K562 (cell line): ENCODE results near the gene APC2. TPM values are rescaled to one million over a fixed set of nuclear protein-coding genes. Genes with fewer than 3 reads are reported as not detected.

Source experiments
- ATAC-seq: fragments of 200-7000 bp; cut with Tn5 transposase; 3 replicates; pipeline ENCODE4 v1.9.1; 2020; ENCODE audit warnings: moderate library complexity
- BruUV-seq: library from RNA; stranded (reverse); fragments of 400-500 nt; replicated peaks from 2 replicates; lab custom pipeline; 2021; lab: Mats Ljungman, UMichigan
- CTCF ChIA-PET: fragments of 300-600 bp; formaldehyde crosslinking; extraction: SDS; loops from one replicate; lab custom pipeline; 2021; ENCODE audit warnings: low intra/inter-chr PET ratio; lab: Yijun Ruan, JAX
- POLR2A ChIA-PET: fragments of 300-600, 350-650 bp; sonication (Branson Sonifier 250); formaldehyde crosslinking; extraction: SDS; loops from one replicate; lab custom pipeline; 2021; ENCODE audit warnings: antibody characterized with exemption, inconsistent platforms; lab: Yijun Ruan, JAX
- DNase-seq, 4 experiments: peaks; one replicate each; pipeline versions ENCODE4 v3.0.0 to v3.0.0-alpha.2; 2011 to 2018; ENCODE audit warnings: low spot score in 3 of 4, mixed read lengths in 3 of 4; ENCODE audit errors: extremely low read depth in 1 of 4
- FAIRE-seq: peaks from 2 replicates; lab custom pipeline; 2011; peaks lifted over from hg19 to GRCh38; lab: Jason Lieb, UNC
- H2AFZ ChIP-seq: 2 replicates; pipeline ENCODE4 v1.6.0; 2011; ENCODE audit warnings: low read depth, low read length, control low read depth, inconsistent platforms
- H3K27ac ChIP-seq: fragments of 200-600 bp; 3 replicates; pipeline ENCODE4 v1.8.0; 2011; ENCODE audit warnings: low read depth, mild to moderate bottlenecking, control low read depth, inconsistent platforms, low read length, moderate library complexity, mixed read lengths; ENCODE audit errors: extremely low read depth
- H3K27me3 ChIP-seq, 2 experiments: fragments of 300-600 bp in 1 of 2; 2 replicates in 1 of 2; 3 replicates in 1 of 2; pipeline versions ENCODE4 v1.6.0 to v1.8.0; 2011; ENCODE audit warnings: inconsistent platforms in 2 of 2, low read length in 2 of 2, mild to moderate bottlenecking in 1 of 2, mixed read lengths in 1 of 2, moderate library complexity in 1 of 2; ENCODE audit not compliant: control insufficient read depth in 2 of 2, insufficient read depth in 2 of 2
- H3K36me3 ChIP-seq: fragments of 300-600 bp; 3 replicates; pipeline ENCODE4 v1.8.0; 2011; ENCODE audit warnings: mild to moderate bottlenecking, low read length, inconsistent platforms; ENCODE audit not compliant: control insufficient read depth, insufficient read depth
- H3K4me1 ChIP-seq, 2 experiments: fragments of 200-600 bp in 1 of 2; replicated peaks in 1 of 2; 2 replicates in 1 of 2; 3 replicates in 1 of 2; pipeline versions ENCODE4 v1.5.1 to v1.8.0; 2011; ENCODE audit warnings: inconsistent platforms in 2 of 2, low read length in 2 of 2, mild to moderate bottlenecking in 1 of 2, mixed read lengths in 1 of 2, moderate library complexity in 1 of 2; ENCODE audit not compliant: control insufficient read depth in 2 of 2, insufficient read depth in 2 of 2
- H3K4me2 ChIP-seq: 2 replicates; pipeline ENCODE4 v1.6.1; 2011; ENCODE audit warnings: low read length, control low read depth, inconsistent platforms, mixed read lengths; ENCODE audit not compliant: insufficient read depth
- H3K4me3 ChIP-seq: fragments of 200-600 bp; sonication (generic), shearing (Covaris generic); 2 replicates; pipeline ENCODE4 v1.5.1; 2016; ENCODE audit warnings: control low read depth, inconsistent platforms
- H3K79me2 ChIP-seq: fragments of 200-600 bp; 3 replicates; pipeline ENCODE4 v1.8.0; 2011; ENCODE audit warnings: low read length, inconsistent platforms; ENCODE audit not compliant: control insufficient read depth, insufficient read depth
- H3K9ac ChIP-seq, 2 experiments: 2 replicates each; pipeline versions ENCODE4 v1.6.0 to v1.6.1; 2011; ENCODE audit warnings: low read depth in 2 of 2, low read length in 2 of 2, control low read depth in 1 of 2, inconsistent platforms in 1 of 2, mild to moderate bottlenecking in 1 of 2, mixed read lengths in 1 of 2; ENCODE audit not compliant: insufficient read depth in 1 of 2
- H3K9me1 ChIP-seq: one replicate; pipeline ENCODE4 v1.6.0; 2011; ENCODE audit warnings: inconsistent platforms, mild to moderate bottlenecking, low read length, moderate library complexity; ENCODE audit not compliant: control insufficient read depth, insufficient read depth
- H3K9me3 ChIP-seq: replicated peaks from 2 replicates; pipeline ENCODE4 v1.5.1; 2011; ENCODE audit warnings: low read depth, low read length, inconsistent platforms; ENCODE audit not compliant: control insufficient read depth, insufficient read depth
- H4K20me1 ChIP-seq: replicated peaks from 2 replicates; pipeline ENCODE4 v1.6.1; 2011; ENCODE audit warnings: low read length, inconsistent platforms, mixed read lengths; ENCODE audit not compliant: control insufficient read depth, insufficient read depth
- BCOR ChIP-seq: fragments of 450-650 bp; IDR thresholded peaks from 2 replicates; pipeline ENCODE4 v1.6.1; 2016
- BRF1 ChIP-seq: IDR thresholded peaks from 3 replicates; pipeline ENCODE4 v1.6.1; 2011; ENCODE audit warnings: borderline replicate concordance, mild to moderate bottlenecking; ENCODE audit not compliant: insufficient read length; ENCODE audit errors: extremely low read depth
- DDX20 ChIP-seq: fragments of 450-650 bp; IDR thresholded peaks from 2 replicates; pipeline ENCODE4 v1.6.1; 2016; ENCODE audit warnings: missing genetic modification characterization, low read depth, mild to moderate bottlenecking, missing compliant biosample characterization, moderate library complexity
- DNMT1 ChIP-seq: fragments of 450-650 bp; IDR thresholded peaks from 2 replicates; pipeline ENCODE4 v1.6.1; 2016; ENCODE audit warnings: antibody characterized with exemption, mild to moderate bottlenecking
- HDAC2 ChIP-seq: fragments of 450-650 bp; IDR thresholded peaks from 2 replicates; pipeline ENCODE4 v1.6.1; 2016; ENCODE audit warnings: mild to moderate bottlenecking
- KDM1A ChIP-seq, 2 experiments: fragments of 450-650 bp; IDR thresholded peaks; 2 replicates each; pipeline ENCODE4 v1.6.1; 2016; ENCODE audit warnings: mild to moderate bottlenecking in 2 of 2
- POLR2G ChIP-seq: fragments of 200-400 bp; formaldehyde crosslinking; IDR thresholded peaks from 2 replicates; pipeline ENCODE4 v1.6.1; 2017; ENCODE audit warnings: low read depth, mild to moderate bottlenecking, antibody characterized with exemption, low read length, moderate library complexity
- PTBP1 ChIP-seq: fragments of 200-400 bp; formaldehyde crosslinking; IDR thresholded peaks from 2 replicates; pipeline ENCODE4 v1.6.1; 2017; ENCODE audit warnings: low read depth, low read length
- RBM17 ChIP-seq: fragments of 200-400 bp; formaldehyde crosslinking; IDR thresholded peaks from 2 replicates; pipeline ENCODE4 v1.6.1; 2017; ENCODE audit warnings: low read depth, mild to moderate bottlenecking, low read length, borderline replicate concordance
- SMARCA5 ChIP-seq: fragments of 450-650 bp; IDR thresholded peaks from 2 replicates; pipeline ENCODE4 v1.6.1; 2016
- SMARCB1 ChIP-seq: IDR thresholded peaks from 2 replicates; pipeline ENCODE4 v1.6.1; 2011; ENCODE audit warnings: improper control_type of control experiment, low read depth; ENCODE audit not compliant: insufficient read length
- USF1 ChIP-seq: sonication (generic); formaldehyde crosslinking; IDR thresholded peaks from 2 replicates; pipeline ENCODE4 v1.9.0; 2022; ENCODE audit warnings: mild to moderate bottlenecking, missing genetic modification reagents
- ZFP36 ChIP-seq: fragments of 150-350 bp; IDR thresholded peaks from 2 replicates; pipeline ENCODE4 v1.6.1; 2018; ENCODE audit warnings: low read length, low read depth; ENCODE audit not compliant: partially characterized antibody
- ZNF134 ChIP-seq: fragments of 250-450 bp; sonication (Bioruptor Pico); conservative IDR thresholded peaks from 2 replicates; pipeline ENCODE4 v1.4.0; 2020
- ZNF217 ChIP-seq: sonication (generic); formaldehyde crosslinking; IDR thresholded peaks from 2 replicates; pipeline ENCODE4 v1.8.0; 2022; ENCODE audit warnings: mild to moderate bottlenecking, missing genetic modification reagents
- WGBS: fragments of 100-300 bp; shearing (Covaris generic); methylation state at CpG from one replicate; pipeline ENCODE4 v1.1.6; 2016; ENCODE audit warnings: low coverage, mixed read lengths; ENCODE audit not compliant: insufficient coverage; ENCODE audit errors: missing lambda C conversion rate; 5-methylcytosine and 5-hydroxymethylcytosine counted together
- in situ Hi-C: fragments of 300-500 bp; cut with MboI; formaldehyde crosslinking; loops from 4 replicates; pipeline ENCODE4 v1.15.0; 2018; ENCODE audit warnings: inconsistent platforms, mixed read lengths
- intact Hi-C: fragments of 100-400 bp; cut with micrococcal nuclease; formaldehyde crosslinking; loops from 2 replicates; pipeline ENCODE4 v1.14.2; 2022
- polyA plus RNA-seq, 8 experiments: library from polyadenylated mRNA; depleted of rRNA in 4 of 8; stranded (reverse) in 5 of 8; unstranded in 3 of 8; fragments of >200 nt; fragmentation: Nextera tagmentation in 2 of 8; fragmentation: Illumina TruSeq in 1 of 8; extraction: Ambion mirVana in 2 of 8; extraction: Trizol in 1 of 8; gene quantifications; 2 replicates each; pipeline versions ENCODE4 v1.2.1 to v1.2.3, GENCODE V29; 2011 to 2014; ENCODE audit warnings: inconsistent platforms in 1 of 8, missing spikeins in 1 of 8
- total RNA-seq, 7 experiments: library from RNA; depleted of rRNA in 6 of 7; stranded (reverse); fragments of >200 nt in 6 of 7; fragmentation: Illumina TruSeq in 2 of 7; extraction: Trizol in 2 of 7; gene quantifications; 2 replicates each; pipeline versions ENCODE4 v1.2.1 to v1.2.3, GENCODE V29; 2011 to 2021; ENCODE audit warnings: low replicate concordance in 1 of 7
- TF ChIP-seq, protein P1 (sequence below): sonication (generic); formaldehyde crosslinking; IDR thresholded peaks from 2 replicates; pipeline ENCODE4 v1.8.1; 2023; ENCODE audit warnings: mild to moderate bottlenecking, missing genetic modification reagents
- TF ChIP-seq, protein P2 (sequence below), 2 experiments: fragments of 450-650 bp; conservative IDR thresholded peaks; 2 replicates each; pipeline ENCODE4 v1.6.1; 2017; ENCODE audit warnings: mild to moderate bottlenecking in 2 of 2, moderate library complexity in 2 of 2

The APC2 gene
- total and polyA plus RNA-seq, 9 of the 15 experiments (the other 6 are each of a cell fraction or from before 2014, with no cell fraction given), result 0.01 to 0.40 (median 0.05) TPM; not detected in 3

GRCh38 chr19:1450735-1451731 lies 1.1 kb downstream of the APC2 start:
- no peaks in the 10 kb centered on the region for H3K79me2 ChIP-seq
- no peak overlapping the region for H3K4me2 ChIP-seq
- H3K9ac ChIP-seq, result no peak overlapping the region
- DNase-seq (no peak), FAIRE-seq (no peak), ATAC-seq (no peak)
- no peak overlapping the region for H3K27ac ChIP-seq
- WGBS, result 20% methylated on average over 20 of the region's 22 CpGs
- BruUV-seq, result no TSS peak
- no peaks in the 10 kb centered on the region for H3K36me3 ChIP-seq
- H3K9me3 ChIP-seq, result no peaks in the 10 kb centered on the region
- intact Hi-C loops, result no loop called here
- in situ Hi-C loops, result no loop called here
- ChIA-PET POLR2A (interaction anchor here (0.8 to 1.1 kb wide), 2 partner anchors 9 to 11 kb away, joined by 3 read pairs; no protein-coding TSS in a partner anchor), CTCF (no interaction called here)
- H3K27me3 ChIP-seq, result peaks cover 0 to 12% of the 10 kb centered on the region in 2 experiments; a peak in 1 of 5 replicates
- H3K4me3 ChIP-seq, result no peak overlapping the region
- peaks cover 4% of the 10 kb centered on the region for H3K9me1 ChIP-seq
- H4K20me1 ChIP-seq, result peaks cover 20% of the 10 kb centered on the region; the same call in 1 of the 2 replicates
- peaks cover 2 to 74% of the 10 kb centered on the region in 2 experiments; a peak in 4 of 5 replicates for H3K4me1 ChIP-seq
- H2AFZ ChIP-seq, result no peak overlapping the region
- TF ChIP-seq KDM1A (IDR thresholded peaks at IDR 0.05) (peak; percentile 76 to 86), RBM17 (no peak), ZNF217 (CRISPR knock-in tag) (no peak), HDAC2 (0 out of 2 replicates have a peak, but pooled peaks have one; percentile 29), SMARCA5 (0 out of 2 replicates have a peak, but pooled peaks have one; percentile 29), ZFP36 (peak; percentile 84), SMARCB1 (no peak), ZNF134 (CRISPR knock-in tag) (0 out of 2 replicates have a peak, but pooled peaks have one; percentile 8), BCOR (peak; percentile 89), POLR2G (0 out of 2 replicates have a peak, but pooled peaks have one; percentile 23), DNMT1 (no peak), PTBP1 (peak; percentile 93), DDX20 (tag) (no peak), USF1 (CRISPR knock-in tag) (peak; percentile 59), BRF1 (no peak)
- TF ChIP-seq, protein P1, sequence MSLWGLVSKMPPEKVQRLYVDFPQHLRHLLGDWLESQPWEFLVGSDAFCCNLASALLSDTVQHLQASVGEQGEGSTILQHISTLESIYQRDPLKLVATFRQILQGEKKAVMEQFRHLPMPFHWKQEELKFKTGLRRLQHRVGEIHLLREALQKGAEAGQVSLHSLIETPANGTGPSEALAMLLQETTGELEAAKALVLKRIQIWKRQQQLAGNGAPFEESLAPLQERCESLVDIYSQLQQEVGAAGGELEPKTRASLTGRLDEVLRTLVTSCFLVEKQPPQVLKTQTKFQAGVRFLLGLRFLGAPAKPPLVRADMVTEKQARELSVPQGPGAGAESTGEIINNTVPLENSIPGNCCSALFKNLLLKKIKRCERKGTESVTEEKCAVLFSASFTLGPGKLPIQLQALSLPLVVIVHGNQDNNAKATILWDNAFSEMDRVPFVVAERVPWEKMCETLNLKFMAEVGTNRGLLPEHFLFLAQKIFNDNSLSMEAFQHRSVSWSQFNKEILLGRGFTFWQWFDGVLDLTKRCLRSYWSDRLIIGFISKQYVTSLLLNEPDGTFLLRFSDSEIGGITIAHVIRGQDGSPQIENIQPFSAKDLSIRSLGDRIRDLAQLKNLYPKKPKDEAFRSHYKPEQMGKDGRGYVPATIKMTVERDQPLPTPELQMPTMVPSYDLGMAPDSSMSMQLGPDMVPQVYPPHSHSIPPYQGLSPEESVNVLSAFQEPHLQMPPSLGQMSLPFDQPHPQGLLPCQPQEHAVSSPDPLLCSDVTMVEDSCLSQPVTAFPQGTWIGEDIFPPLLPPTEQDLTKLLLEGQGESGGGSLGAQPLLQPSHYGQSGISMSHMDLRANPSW (CRISPR knock-in tag), result no peak
- TF ChIP-seq, protein P2, sequence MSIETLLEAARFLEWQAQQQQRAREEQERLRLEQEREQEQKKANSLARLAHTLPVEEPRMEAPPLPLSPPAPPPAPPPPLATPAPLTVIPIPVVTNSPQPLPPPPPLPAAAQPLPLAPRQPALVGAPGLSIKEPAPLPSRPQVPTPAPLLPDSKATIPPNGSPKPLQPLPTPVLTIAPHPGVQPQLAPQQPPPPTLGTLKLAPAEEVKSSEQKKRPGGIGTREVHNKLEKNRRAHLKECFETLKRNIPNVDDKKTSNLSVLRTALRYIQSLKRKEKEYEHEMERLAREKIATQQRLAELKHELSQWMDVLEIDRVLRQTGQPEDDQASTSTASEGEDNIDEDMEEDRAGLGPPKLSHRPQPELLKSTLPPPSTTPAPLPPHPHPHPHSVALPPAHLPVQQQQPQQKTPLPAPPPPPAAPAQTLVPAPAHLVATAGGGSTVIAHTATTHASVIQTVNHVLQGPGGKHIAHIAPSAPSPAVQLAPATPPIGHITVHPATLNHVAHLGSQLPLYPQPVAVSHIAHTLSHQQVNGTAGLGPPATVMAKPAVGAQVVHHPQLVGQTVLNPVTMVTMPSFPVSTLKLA (conservative IDR thresholded peaks at IDR 0.05), result 0 out of 4 replicates have a peak, but pooled peaks of 1 of the 2 experiments have one; percentile 16
